ENCODE data around the gene RBM6.

- no peak for TF ChIP-seq CTCF (IDR thresholded peaks at IDR 0.05)
- TF ChIP-seq POLR2A (IDR thresholded peaks at IDR 0.05): no peak
Observed at GRCh38 chr3:49955636-49956035, 15.7 kb downstream of the RBM6 start.

All from body of pancreas (tissue), 4 donors.